Measurements from ENCODE around the gene MCM5. TPM values are rescaled to one million over a fixed set of nuclear protein-coding genes. Genes with fewer than 3 reads are reported as not detected.

Gene MCM5
- total RNA-seq, 6 experiments from 2014 or later: 6.7 to 35.9 (median 13.4) TPM

GRCh38 chr22:35441489-35442100 lies 41.7 kb downstream of the MCM5 start:
- H3K9me3 ChIP-seq: no peaks in the 10 kb centered on the region
- TF ChIP-seq, protein P1, sequence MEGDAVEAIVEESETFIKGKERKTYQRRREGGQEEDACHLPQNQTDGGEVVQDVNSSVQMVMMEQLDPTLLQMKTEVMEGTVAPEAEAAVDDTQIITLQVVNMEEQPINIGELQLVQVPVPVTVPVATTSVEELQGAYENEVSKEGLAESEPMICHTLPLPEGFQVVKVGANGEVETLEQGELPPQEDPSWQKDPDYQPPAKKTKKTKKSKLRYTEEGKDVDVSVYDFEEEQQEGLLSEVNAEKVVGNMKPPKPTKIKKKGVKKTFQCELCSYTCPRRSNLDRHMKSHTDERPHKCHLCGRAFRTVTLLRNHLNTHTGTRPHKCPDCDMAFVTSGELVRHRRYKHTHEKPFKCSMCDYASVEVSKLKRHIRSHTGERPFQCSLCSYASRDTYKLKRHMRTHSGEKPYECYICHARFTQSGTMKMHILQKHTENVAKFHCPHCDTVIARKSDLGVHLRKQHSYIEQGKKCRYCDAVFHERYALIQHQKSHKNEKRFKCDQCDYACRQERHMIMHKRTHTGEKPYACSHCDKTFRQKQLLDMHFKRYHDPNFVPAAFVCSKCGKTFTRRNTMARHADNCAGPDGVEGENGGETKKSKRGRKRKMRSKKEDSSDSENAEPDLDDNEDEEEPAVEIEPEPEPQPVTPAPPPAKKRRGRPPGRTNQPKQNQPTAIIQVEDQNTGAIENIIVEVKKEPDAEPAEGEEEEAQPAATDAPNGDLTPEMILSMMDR (IDR thresholded peaks at IDR 0.05): no peak
- no peak for TF ChIP-seq POLR2A (IDR thresholded peaks at IDR 0.05)
- H3K4me3 ChIP-seq: no peak overlapping the region
- ATAC-seq: no peak
- H3K27ac ChIP-seq: no peak overlapping the region
- no peaks in the 10 kb centered on the region for H3K27me3 ChIP-seq
- no peaks in the 10 kb centered on the region for H3K4me1 ChIP-seq
- no peaks in the 10 kb centered on the region for H3K36me3 ChIP-seq
- no peak for DNase-seq
- 80% methylated on average over 2 of the region's 9 CpGs for WGBS (ENCODE audit: insufficient coverage, low coverage, low lambda C conversion rate, missing lambda C conversion rate)
- intact Hi-C loops (cut with DNase I): no loop called here

DNA sequence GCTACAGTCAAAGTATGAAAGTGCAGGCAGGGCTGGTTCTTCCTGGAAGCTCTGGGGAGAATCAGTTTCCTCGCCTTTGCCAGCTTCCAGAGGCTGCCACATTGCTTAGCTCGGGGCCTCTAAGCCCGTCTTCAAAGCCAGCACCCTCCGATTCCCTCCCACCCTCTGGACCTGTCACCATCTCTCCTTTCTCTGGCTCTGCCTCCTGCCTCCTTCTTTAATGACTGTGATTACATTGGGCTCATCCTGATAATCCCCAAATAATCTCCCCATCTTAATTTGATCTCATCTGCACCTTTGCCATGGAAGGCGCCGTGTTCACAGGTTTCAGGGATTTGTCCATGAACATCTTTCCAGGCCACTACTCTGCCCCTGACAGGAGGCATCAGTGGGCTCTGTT lies 42.5 kb downstream of the MCM5 start:
- no peaks in the 10 kb centered on the region for H3K9me3 ChIP-seq
- no peaks in the 10 kb centered on the region for H3K36me3 ChIP-seq
- H3K27ac ChIP-seq: no peak overlapping the region
- intact Hi-C loops (cut with DNase I): no loop called here
- ATAC-seq: no peak
- H3K4me3 ChIP-seq: no peak overlapping the region
- DNase-seq: no peak
- TF ChIP-seq POLR2A (IDR thresholded peaks at IDR 0.05): no peak
- TF ChIP-seq, protein P1 (IDR thresholded peaks at IDR 0.05): no peak
- H3K27me3 ChIP-seq: no peaks in the 10 kb centered on the region
- WGBS (ENCODE audit: insufficient coverage, low coverage, low lambda C conversion rate, missing lambda C conversion rate): 84% methylated on average over 6 of the region's 6 CpGs
- no peaks in the 10 kb centered on the region for H3K4me1 ChIP-seq

GRCh38 chr22:35443338-35443737 lies 43.4 kb downstream of the MCM5 start:
- H3K27ac ChIP-seq: no peak overlapping the region
- ATAC-seq: no peak
- DNase-seq: no peak
- no peak overlapping the region for H3K4me3 ChIP-seq
- WGBS (ENCODE audit: insufficient coverage, low coverage, low lambda C conversion rate, missing lambda C conversion rate): 47% methylated on average over 3 of the region's 6 CpGs
- no peaks in the 10 kb centered on the region for H3K27me3 ChIP-seq
- no peak for TF ChIP-seq POLR2A (IDR thresholded peaks at IDR 0.05)
- TF ChIP-seq, protein P1 (IDR thresholded peaks at IDR 0.05): no peak
- H3K36me3 ChIP-seq: no peaks in the 10 kb centered on the region
- H3K4me1 ChIP-seq: no peaks in the 10 kb centered on the region
- intact Hi-C loops (cut with DNase I): no loop called here
- H3K9me3 ChIP-seq: no peaks in the 10 kb centered on the region

GRCh38 chr22:35443790-35444684 lies 44.1 kb downstream of the MCM5 start:
- ATAC-seq (no peak), DNase-seq (no peak)
- Histone ChIP-seq H3K36me3 (no peaks in the 10 kb centered on the region), H3K27me3 (no peaks in the 10 kb centered on the region), H3K27ac (no peak overlapping the region), H3K4me1 (no peaks in the 10 kb centered on the region), H3K4me3 (no peak overlapping the region), H3K9me3 (no peaks in the 10 kb centered on the region)
- 71% methylated on average over 6 of the region's 11 CpGs for WGBS (ENCODE audit: insufficient coverage, low coverage, low lambda C conversion rate, missing lambda C conversion rate)
- intact Hi-C loops (cut with DNase I): no loop called here
- TF ChIP-seq POLR2A (IDR thresholded peaks at IDR 0.05): no peak
- TF ChIP-seq, protein P1 (IDR thresholded peaks at IDR 0.05): no peak
